ENCODE measurements around the gene FOXC1.

Gene FOXC1

DNA sequence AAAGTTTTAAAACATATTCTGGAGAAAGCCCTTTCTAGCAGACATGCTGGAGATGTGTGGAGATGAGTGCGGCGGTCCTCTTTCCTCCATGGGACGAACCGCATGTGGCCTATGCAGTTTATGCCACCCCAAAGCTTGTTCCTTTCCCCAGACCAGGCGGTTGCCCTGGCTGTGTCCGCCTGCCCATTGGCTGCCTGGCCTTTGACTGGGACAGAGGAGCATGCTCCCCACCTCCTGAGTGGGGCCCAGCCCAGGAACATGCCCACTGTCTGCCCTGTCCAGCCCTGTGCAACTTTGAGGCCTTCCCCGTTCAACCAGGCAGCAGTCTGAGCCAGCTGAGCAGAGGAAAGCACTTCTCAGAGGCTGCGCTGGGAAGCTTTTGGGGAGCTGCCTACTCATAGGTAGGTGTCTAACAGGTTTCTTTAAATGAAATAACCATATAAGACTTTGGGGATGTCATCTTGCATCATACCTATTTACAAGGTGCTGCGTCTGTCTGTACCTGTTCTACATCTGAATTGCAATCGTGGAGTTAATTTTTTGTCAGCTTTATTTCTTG is 20.6 kb downstream of the FOXC1 start:
- no peak for TF ChIP-seq CTCF (IDR thresholded peaks at IDR 0.05; ENCODE audit: control insufficient read depth, extremely low read depth, insufficient read depth)
- DNase-seq (ENCODE audit: low read depth) = no peak
- H3K4me3 ChIP-seq (ENCODE audit: low read depth, low read length) = no peak overlapping the region

- TF ChIP-seq CTCF (IDR thresholded peaks at IDR 0.05; ENCODE audit: control insufficient read depth, extremely low read depth, insufficient read depth) = no peak
- H3K4me3 ChIP-seq (ENCODE audit: low read depth, low read length) = no peak overlapping the region
- DNase-seq (ENCODE audit: low read depth) = no peak
Measured at GRCh38 chr6:1630771-1631217, 21.1 kb downstream of the FOXC1 start.

DNA sequence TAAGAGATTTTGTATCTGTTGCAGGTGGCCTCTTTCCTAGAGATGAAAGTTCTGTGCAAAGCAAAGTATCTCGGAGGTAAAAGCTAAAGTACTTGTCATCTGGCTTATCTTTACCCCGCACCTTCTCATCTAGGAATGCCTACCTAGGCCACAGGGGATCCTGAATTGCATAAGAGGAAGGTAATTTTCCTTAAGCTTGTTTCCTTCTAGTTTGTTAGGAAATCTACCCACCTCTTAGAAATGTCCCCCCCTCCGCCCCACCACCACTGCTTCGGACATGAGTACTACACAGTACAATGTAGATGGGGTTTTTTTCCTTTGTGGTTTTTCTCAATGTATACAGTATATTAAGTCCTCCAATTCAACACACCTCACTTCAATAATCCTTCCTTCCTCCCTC is 21.5 kb downstream of the FOXC1 start:
- no peak for TF ChIP-seq CTCF (IDR thresholded peaks at IDR 0.05; ENCODE audit: control insufficient read depth, extremely low read depth, insufficient read depth)

GRCh38 chr6:1633366-1634021 is 23.8 kb downstream of the FOXC1 start:
- no peak overlapping the region for H3K4me3 ChIP-seq (ENCODE audit: low read depth, low read length)
- TF ChIP-seq CTCF (IDR thresholded peaks at IDR 0.05; ENCODE audit: control insufficient read depth, extremely low read depth, insufficient read depth) = no peak
- DNase-seq (ENCODE audit: low read depth) = no peak

More for the DNA sequence above, 21.5 kb downstream of the FOXC1 start:
- no peak for DNase-seq (ENCODE audit: low read depth)
- H3K4me3 ChIP-seq (ENCODE audit: low read depth, low read length) = no peak overlapping the region

DNA sequence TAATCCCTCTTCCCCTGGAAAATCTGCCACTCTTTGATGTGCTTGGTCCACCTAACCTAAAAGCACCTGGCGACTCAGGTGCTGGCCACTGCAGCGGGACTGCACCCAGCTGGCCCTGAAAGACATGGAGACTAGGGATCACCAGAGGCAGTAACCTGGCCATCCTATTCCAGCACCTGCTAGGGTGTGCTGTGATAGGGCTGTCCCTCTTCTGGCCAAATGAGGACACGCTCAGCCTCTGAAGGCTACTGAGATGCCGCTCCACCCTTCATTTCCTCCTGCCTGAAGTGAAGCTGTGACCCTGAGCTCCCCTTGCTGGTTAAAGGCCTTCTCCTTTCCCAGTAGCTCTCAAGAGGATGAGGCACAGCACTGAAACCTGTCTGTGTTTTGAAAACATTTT is 24.4 kb downstream of the FOXC1 start:
- DNase-seq (ENCODE audit: low read depth) = no peak
- no peak overlapping the region for H3K4me3 ChIP-seq (ENCODE audit: low read depth, low read length)
- no peak for TF ChIP-seq CTCF (IDR thresholded peaks at IDR 0.05; ENCODE audit: control insufficient read depth, extremely low read depth, insufficient read depth)

DNA sequence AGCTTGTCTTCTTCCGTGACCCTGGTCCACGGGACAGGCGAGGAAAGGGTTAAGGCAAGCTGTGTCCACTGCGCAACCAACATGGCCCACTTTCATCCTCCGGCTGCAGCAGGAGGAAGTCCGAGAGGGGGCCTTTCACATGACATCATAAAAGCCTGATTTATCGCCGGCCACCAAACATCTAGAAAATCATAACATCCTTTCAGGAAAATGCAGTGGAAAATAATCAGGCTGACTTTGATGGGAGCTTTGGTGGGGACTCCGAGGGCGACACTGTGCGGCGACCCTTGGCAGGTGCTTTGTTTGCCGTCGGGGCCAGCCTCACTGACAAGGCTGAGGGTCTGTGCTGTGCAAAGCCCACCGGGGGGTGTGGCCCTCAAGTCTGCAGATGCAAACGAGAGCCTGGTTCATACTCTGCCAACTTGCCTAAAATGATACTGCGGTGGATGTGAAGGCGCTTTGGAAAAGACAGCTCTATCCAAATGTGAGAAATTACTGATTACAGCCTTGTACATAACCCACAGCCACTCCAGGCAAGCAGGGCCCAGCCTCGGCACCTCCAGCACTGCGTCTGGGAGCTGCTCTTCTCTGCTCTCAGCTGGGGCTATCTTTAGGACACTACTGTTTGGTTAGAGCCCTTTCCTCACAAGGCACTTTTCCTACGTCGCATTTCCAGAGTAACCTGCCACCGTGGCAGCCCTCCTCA is 25.7 kb downstream of the FOXC1 start:
- H3K4me3 ChIP-seq (ENCODE audit: low read depth, low read length) = no peak overlapping the region
- TF ChIP-seq CTCF (IDR thresholded peaks at IDR 0.05; ENCODE audit: control insufficient read depth, extremely low read depth, insufficient read depth) = no peak
- no peak for DNase-seq (ENCODE audit: low read depth)

All from LNCaP clone FGC (cell line).